ENCODE measurements around the gene GPC3. TPM values are rescaled to one million over a fixed set of nuclear protein-coding genes. Genes with fewer than 3 reads are reported as not detected.

GPC3 gene
- total and polyA plus RNA-seq, 2 experiments from 2014 or later, result 36.8 to 60.1 TPM

GRCh38 chrX:133588827-133589226 lies 396.6 kb downstream of the GPC3 start (continued):
- TF ChIP-seq EZH2phosphoT487 (IDR thresholded peaks at IDR 0.05; ENCODE audit: unreplicated experiment) (no peak), ZNF114 (CRISPR knock-in tag; IDR thresholded peaks at IDR 0.05) (no peak), NANOG (IDR thresholded peaks at IDR 0.05; ENCODE audit: borderline replicate concordance) (no peak), CTCF (conservative IDR thresholded peaks at IDR 0.05; ENCODE audit: low read depth in 2 of 2) (no peak)

- Histone ChIP-seq H3K27ac (ENCODE audit: low read depth) (no peak overlapping the region), H3K36me3 (ENCODE audit: insufficient read depth) (no peaks in the 10 kb centered on the region), H3K79me2 (replicated peaks; ENCODE audit: insufficient read depth) (no peaks in the 10 kb centered on the region), H3K4me3 (no peak overlapping the region), H2AFZ (no peak overlapping the region), H3F3A (replicated peaks; ENCODE audit: low read depth) (no peaks in the 10 kb centered on the region), H4K20me1 (replicated peaks; ENCODE audit: insufficient read depth) (no peaks in the 10 kb centered on the region), H3K27me3 (ENCODE audit: insufficient read depth) (no peaks in the 10 kb centered on the region), H3K9me2 (ENCODE audit: insufficient read depth) (no peaks in the 10 kb centered on the region), H3K4me1 (ENCODE audit: insufficient read depth) (no peaks in the 10 kb centered on the region), H3K4me2 (no peak overlapping the region)
- Mint-ChIP-seq H3K4me3 (no peak overlapping the region), H3K27ac (peak overlapping the region; percentile 59; the same call in 1 of the 2 replicates), H3K27me3 (ENCODE audit: insufficient read depth, low read depth, poor library complexity) (no peaks in the 10 kb centered on the region), H3K9me3 (no peaks in the 10 kb centered on the region), H3K36me3 (ENCODE audit: low read depth) (no peaks in the 10 kb centered on the region; the same call in 2 of the 3 replicates), H3K4me1 (peaks cover 24% of the 10 kb centered on the region)
- ATAC-seq (no peak), DNase-seq (ENCODE audit: low spot score) (no peak)
- TF ChIP-seq JUNB (IDR thresholded peaks at IDR 0.05; ENCODE audit: unreplicated experiment), result no peak
- TF ChIP-seq CREB1 (CRISPR knock-in tag; IDR thresholded peaks at IDR 0.05; ENCODE audit: low read depth), result no peak
- no peak for TF ChIP-seq REST (IDR thresholded peaks at IDR 0.05; ENCODE audit: unreplicated experiment)
- no peak for TF ChIP-seq POLR2AphosphoS5 (IDR thresholded peaks at IDR 0.05; ENCODE audit: low read depth)
- no peak for TF ChIP-seq EZH2phosphoT487 (IDR thresholded peaks at IDR 0.05; ENCODE audit: unreplicated experiment)
- TF ChIP-seq NANOG (IDR thresholded peaks at IDR 0.05; ENCODE audit: borderline replicate concordance), result no peak
- TF ChIP-seq ZNF462 (CRISPR knock-in tag; IDR thresholded peaks at IDR 0.05), result no peak
- no peak for TF ChIP-seq CTCF (conservative IDR thresholded peaks at IDR 0.05; ENCODE audit: low read depth in 2 of 2)
- no peak for TF ChIP-seq ETS1 (IDR thresholded peaks at IDR 0.05)
Observed at GRCh38 chrX:133587818-133588217, 397.6 kb downstream of the GPC3 start.

Measured in GM23338 (cell line).